HepG2 (cell line): Measurements from ENCODE around the gene ADAMTS18. TPM values are rescaled to one million over a fixed set of nuclear protein-coding genes. Genes with fewer than 3 reads are reported as not detected.

Experiments used
- ATAC-seq: fragments of 200-7000 bp; cut with Tn5 transposase; 3 replicates; pipeline ENCODE4 v1.9.1; 2020; ENCODE audit warnings: mild to moderate bottlenecking, moderate library complexity
- BruUV-seq: library from RNA; stranded (reverse); fragments of 400-500 nt; replicated peaks from 2 replicates; lab custom pipeline; 2021; lab: Mats Ljungman, UMichigan
- CTCF ChIA-PET: fragments of 300-600 bp; formaldehyde crosslinking; extraction: SDS; loops from one replicate; lab custom pipeline; 2021; ENCODE audit warnings: low total read pairs, inconsistent platforms, low intra/inter-chr PET ratio; lab: Yijun Ruan, JAX
- POLR2A ChIA-PET: fragments of 350-600 bp; sonication (Branson Sonifier 250); formaldehyde crosslinking; loops from one replicate; lab custom pipeline; 2020; ENCODE audit warnings: antibody characterized with exemption, inconsistent platforms; lab: Yijun Ruan, JAX
- DNase-seq: peaks from one replicate; pipeline ENCODE4 v3.0.0-alpha.2; 2015; ENCODE audit warnings: low spot score
- FAIRE-seq: peaks from 3 replicates; lab custom pipeline; 2011; peaks lifted over from hg19 to GRCh38; lab: Jason Lieb, UNC
- H2AFZ ChIP-seq: one replicate; pipeline ENCODE4 v1.6.1; 2011; ENCODE audit warnings: low read length, inconsistent platforms
- H3K27ac ChIP-seq: fragments of 300-600 bp; 3 replicates; pipeline ENCODE4 v1.8.0; 2011; ENCODE audit warnings: mixed run types, mild to moderate bottlenecking, mixed read lengths, low read length, inconsistent platforms; ENCODE audit not compliant: insufficient read depth; ENCODE audit errors: extremely low read length
- H3K27me3 ChIP-seq, 2 experiments: fragments of 200-600 bp in 1 of 2; 2 replicates in 1 of 2; 3 replicates in 1 of 2; pipeline versions ENCODE4 v1.6.0 to v1.8.0; 2011; ENCODE audit warnings: low read length in 2 of 2, mild to moderate bottlenecking in 2 of 2, moderate library complexity in 2 of 2, inconsistent platforms in 1 of 2; ENCODE audit not compliant: insufficient read depth in 2 of 2, control insufficient read depth in 1 of 2
- H3K36me3 ChIP-seq, 2 experiments: fragments of 200-600 bp in 1 of 2; replicated peaks in 1 of 2; 2 replicates in 1 of 2; 3 replicates in 1 of 2; pipeline versions ENCODE4 v1.5.1 to v1.8.0; 2011; ENCODE audit warnings: low read length in 2 of 2, inconsistent platforms in 1 of 2; ENCODE audit not compliant: insufficient read depth in 2 of 2, control insufficient read depth in 1 of 2
- H3K4me1 ChIP-seq: 2 replicates; pipeline ENCODE4 v1.5.1; 2012; ENCODE audit warnings: low read length, inconsistent platforms; ENCODE audit not compliant: insufficient read depth
- H3K4me2 ChIP-seq: 2 replicates; pipeline ENCODE4 v1.6.0; 2011; ENCODE audit warnings: low read depth, low read length, inconsistent platforms
- H3K4me3 ChIP-seq, 3 experiments: fragments of 200-600 bp in 1 of 3; sonication (generic), shearing (Covaris generic) in 1 of 3; replicated peaks in 1 of 3; 2 replicates each; pipeline ENCODE4 v1.5.1; 2011 to 2016; ENCODE audit warnings: low read length in 3 of 3, inconsistent platforms in 2 of 3, low read depth in 2 of 3, mild to moderate bottlenecking in 2 of 3, control low read depth in 1 of 3, mixed read lengths in 1 of 3; ENCODE audit not compliant: insufficient read depth in 1 of 3
- H3K79me2 ChIP-seq: one replicate; pipeline ENCODE4 v1.6.1; 2011; ENCODE audit warnings: low read length, inconsistent platforms; ENCODE audit not compliant: insufficient read depth
- H3K9ac ChIP-seq: 2 replicates; pipeline ENCODE4 v1.6.0; 2011; ENCODE audit warnings: mild to moderate bottlenecking, low read depth, low read length, inconsistent platforms; ENCODE audit not compliant: insufficient read depth
- H3K9me3 ChIP-seq: 2 replicates; pipeline ENCODE4 v1.5.1; 2012; ENCODE audit warnings: mild to moderate bottlenecking, low read length
- H4K20me1 ChIP-seq: 2 replicates; pipeline ENCODE4 v1.6.0; 2011; ENCODE audit warnings: inconsistent platforms, mild to moderate bottlenecking, low read length, moderate library complexity; ENCODE audit not compliant: insufficient read depth
- MAX ChIP-seq: IDR thresholded peaks from 2 replicates; pipeline ENCODE4 v1.6.1; 2012; ENCODE audit warnings: inconsistent platforms
- NFE2L1 ChIP-seq: sonication (generic); formaldehyde crosslinking; IDR thresholded peaks from 2 replicates; pipeline ENCODE4 v1.4.0; 2020; ENCODE audit warnings: missing genetic modification reagents, mild to moderate bottlenecking, borderline replicate concordance
- RFXANK ChIP-seq: IDR thresholded peaks from 2 replicates; pipeline ENCODE4 v1.6.1; 2016
- THRA ChIP-seq: sonication (generic); formaldehyde crosslinking; IDR thresholded peaks from 2 replicates; pipeline ENCODE4 v1.4.0; 2020; ENCODE audit warnings: missing genetic modification reagents, borderline replicate concordance
- ZBTB39 ChIP-seq: sonication (generic); formaldehyde crosslinking; IDR thresholded peaks from 2 replicates; pipeline ENCODE4 v1.5.0; 2020; ENCODE audit warnings: missing genetic modification reagents
- ZNF557 ChIP-seq: sonication (generic); formaldehyde crosslinking; IDR thresholded peaks from 2 replicates; pipeline ENCODE4 v1.4.0; 2020; ENCODE audit warnings: missing genetic modification reagents
- ZNF577 ChIP-seq: sonication (generic); formaldehyde crosslinking; IDR thresholded peaks from 2 replicates; pipeline ENCODE4 v1.4.0; 2020; ENCODE audit warnings: mild to moderate bottlenecking, low read depth, missing genetic modification reagents, borderline replicate concordance
- WGBS: methylation state at CpG from one replicate; pipeline ENCODE4 v1.1.6; 2017; ENCODE audit warnings: low lambda C conversion rate; 5-methylcytosine and 5-hydroxymethylcytosine counted together
- in situ Hi-C: cut with HindIII; loops from 2 replicates; pipeline ENCODE4 v1.10.0; 2017; ENCODE audit warnings: low pct_unique_long_range_greater_than_20kb; ENCODE audit not compliant: extremely low pct_ligation_motif_present
- intact Hi-C: fragments of 100-400 bp; cut with micrococcal nuclease; formaldehyde crosslinking; loops from one replicate; pipeline ENCODE4 v1.10.0; 2022; ENCODE audit not compliant: unreplicated experiment
- polyA plus RNA-seq, 8 experiments: library from polyadenylated mRNA; depleted of rRNA in 3 of 8; stranded (reverse) in 7 of 8; unstranded in 1 of 8; fragments of >200 nt; fragmentation: Illumina TruSeq in 4 of 8; extraction: Trizol in 4 of 8; gene quantifications; 2 replicates each; pipeline versions ENCODE4 v1.2.1 to v1.2.3, GENCODE V29; 2011 to 2016; ENCODE audit warnings: low read depth in 4 of 8, missing spikeins in 1 of 8, mixed read lengths in 1 of 8; ENCODE audit not compliant: insufficient read depth in 1 of 8
- total RNA-seq, 5 experiments: library from RNA; depleted of rRNA; stranded (reverse); fragments of >200 nt; fragmentation: Illumina TruSeq; extraction: Trizol; gene quantifications; 2 replicates each; pipeline ENCODE4 v1.2.3, GENCODE V29; 2016; ENCODE audit warnings: low read depth in 1 of 5
- TF ChIP-seq, protein P1 (sequence below): sonication (generic); formaldehyde crosslinking; IDR thresholded peaks from 2 replicates; pipeline ENCODE4 v1.5.0; 2020; ENCODE audit warnings: missing genetic modification reagents
- TF ChIP-seq, protein P2 (sequence below): sonication (generic); formaldehyde crosslinking; IDR thresholded peaks from 2 replicates; pipeline ENCODE4 v1.5.0; 2020; ENCODE audit warnings: missing genetic modification reagents
- TF ChIP-seq, protein P3 (sequence below): sonication (generic); formaldehyde crosslinking; IDR thresholded peaks from 2 replicates; pipeline ENCODE4 v1.5.0; 2020; ENCODE audit warnings: missing genetic modification reagents
- TF ChIP-seq, protein P4 (sequence below): sonication (generic); formaldehyde crosslinking; conservative IDR thresholded peaks from 2 replicates; pipeline ENCODE4 v1.8.1; 2023; ENCODE audit warnings: missing genetic modification reagents

The ADAMTS18 gene
- total and polyA plus RNA-seq, 2 of the 13 experiments (the other 11 are each of a cell fraction or from before 2014, with no cell fraction given): 0.01 TPM; not detected in 1

GRCh38 chr16:77386831-77387814, 47.7 kb downstream of the ADAMTS18 start:
- no peaks in the 10 kb centered on the region for H3K79me2 ChIP-seq
- POLR2A ChIA-PET: interaction anchor here (0.6 kb wide), 1 partner anchor 38 kb away, joined by 4 read pairs; no protein-coding TSS in a partner anchor
- no peaks in the 10 kb centered on the region for H3K9me3 ChIP-seq
- intact Hi-C loops: no loop called here
- DNase-seq (no peak), FAIRE-seq (no peak), ATAC-seq (no peak)
- BruUV-seq: no TSS peak
- H3K4me2 ChIP-seq: no peak overlapping the region
- no peak overlapping the region for H2AFZ ChIP-seq
- CTCF ChIA-PET: no interaction called here
- no peak overlapping the region for H3K4me3 ChIP-seq
- WGBS: 20% methylated on average over 9 of the region's 9 CpGs
- in situ Hi-C loops: no loop called here
- H4K20me1 ChIP-seq: no peaks in the 10 kb centered on the region
- H3K27me3 ChIP-seq: no peaks in the 10 kb centered on the region; a peak in 1 of 5 replicates
- H3K27ac ChIP-seq: no peak overlapping the region
- no peak overlapping the region for H3K9ac ChIP-seq
- peaks cover 32% of the 10 kb centered on the region for H3K4me1 ChIP-seq
- no peaks in the 10 kb centered on the region for H3K36me3 ChIP-seq
- TF ChIP-seq MAX: no peak
- TF ChIP-seq, protein P1, sequence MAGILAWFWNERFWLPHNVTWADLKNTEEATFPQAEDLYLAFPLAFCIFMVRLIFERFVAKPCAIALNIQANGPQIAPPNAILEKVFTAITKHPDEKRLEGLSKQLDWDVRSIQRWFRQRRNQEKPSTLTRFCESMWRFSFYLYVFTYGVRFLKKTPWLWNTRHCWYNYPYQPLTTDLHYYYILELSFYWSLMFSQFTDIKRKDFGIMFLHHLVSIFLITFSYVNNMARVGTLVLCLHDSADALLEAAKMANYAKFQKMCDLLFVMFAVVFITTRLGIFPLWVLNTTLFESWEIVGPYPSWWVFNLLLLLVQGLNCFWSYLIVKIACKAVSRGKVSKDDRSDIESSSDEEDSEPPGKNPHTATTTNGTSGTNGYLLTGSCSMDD (CRISPR knock-in tag): no peak
- TF ChIP-seq, protein P2, sequence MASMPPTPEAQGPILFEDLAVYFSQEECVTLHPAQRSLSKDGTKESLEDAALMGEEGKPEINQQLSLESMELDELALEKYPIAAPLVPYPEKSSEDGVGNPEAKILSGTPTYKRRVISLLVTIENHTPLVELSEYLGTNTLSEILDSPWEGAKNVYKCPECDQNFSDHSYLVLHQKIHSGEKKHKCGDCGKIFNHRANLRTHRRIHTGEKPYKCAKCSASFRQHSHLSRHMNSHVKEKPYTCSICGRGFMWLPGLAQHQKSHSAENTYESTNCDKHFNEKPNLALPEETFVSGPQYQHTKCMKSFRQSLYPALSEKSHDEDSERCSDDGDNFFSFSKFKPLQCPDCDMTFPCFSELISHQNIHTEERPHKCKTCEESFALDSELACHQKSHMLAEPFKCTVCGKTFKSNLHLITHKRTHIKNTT: no peak
- TF ChIP-seq ZBTB39: no peak
- no peak for TF ChIP-seq RFXANK (CRISPR knock-in tag)
- no peak for TF ChIP-seq ZNF577
- TF ChIP-seq, protein P3, sequence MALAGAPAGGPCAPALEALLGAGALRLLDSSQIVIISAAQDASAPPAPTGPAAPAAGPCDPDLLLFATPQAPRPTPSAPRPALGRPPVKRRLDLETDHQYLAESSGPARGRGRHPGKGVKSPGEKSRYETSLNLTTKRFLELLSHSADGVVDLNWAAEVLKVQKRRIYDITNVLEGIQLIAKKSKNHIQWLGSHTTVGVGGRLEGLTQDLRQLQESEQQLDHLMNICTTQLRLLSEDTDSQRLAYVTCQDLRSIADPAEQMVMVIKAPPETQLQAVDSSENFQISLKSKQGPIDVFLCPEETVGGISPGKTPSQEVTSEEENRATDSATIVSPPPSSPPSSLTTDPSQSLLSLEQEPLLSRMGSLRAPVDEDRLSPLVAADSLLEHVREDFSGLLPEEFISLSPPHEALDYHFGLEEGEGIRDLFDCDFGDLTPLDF (CRISPR knock-in tag): no peak
- TF ChIP-seq NFE2L1: no peak
- no peak for TF ChIP-seq THRA
- TF ChIP-seq ZNF557 (CRISPR knock-in tag): no peak
- TF ChIP-seq, protein P4, sequence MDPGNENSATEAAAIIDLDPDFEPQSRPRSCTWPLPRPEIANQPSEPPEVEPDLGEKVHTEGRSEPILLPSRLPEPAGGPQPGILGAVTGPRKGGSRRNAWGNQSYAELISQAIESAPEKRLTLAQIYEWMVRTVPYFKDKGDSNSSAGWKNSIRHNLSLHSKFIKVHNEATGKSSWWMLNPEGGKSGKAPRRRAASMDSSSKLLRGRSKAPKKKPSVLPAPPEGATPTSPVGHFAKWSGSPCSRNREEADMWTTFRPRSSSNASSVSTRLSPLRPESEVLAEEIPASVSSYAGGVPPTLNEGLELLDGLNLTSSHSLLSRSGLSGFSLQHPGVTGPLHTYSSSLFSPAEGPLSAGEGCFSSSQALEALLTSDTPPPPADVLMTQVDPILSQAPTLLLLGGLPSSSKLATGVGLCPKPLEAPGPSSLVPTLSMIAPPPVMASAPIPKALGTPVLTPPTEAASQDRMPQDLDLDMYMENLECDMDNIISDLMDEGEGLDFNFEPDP (CRISPR knock-in tag): no peak
